HG03575 (cell line): ENCODE measurements around the gene C16orf74.

Source experiments
- ATAC-seq: cut with Tn5 transposase; IDR thresholded peaks from one replicate; pipeline ENCODE4 v1.9.1; 2021; ENCODE audit not compliant: unreplicated experiment, insufficient number of reproducible peaks, low FRiP score; ENCODE audit errors: extremely low read depth

Gene C16orf74

GRCh38 chr16:85750827-85751697 lies at the start of gene C16orf74:
C16orf74 (minus strand) TSS chr16:85751096; CDS start chr16:85735217, 15,879 bp downstream.
- ATAC-seq, result no peak

DNA sequence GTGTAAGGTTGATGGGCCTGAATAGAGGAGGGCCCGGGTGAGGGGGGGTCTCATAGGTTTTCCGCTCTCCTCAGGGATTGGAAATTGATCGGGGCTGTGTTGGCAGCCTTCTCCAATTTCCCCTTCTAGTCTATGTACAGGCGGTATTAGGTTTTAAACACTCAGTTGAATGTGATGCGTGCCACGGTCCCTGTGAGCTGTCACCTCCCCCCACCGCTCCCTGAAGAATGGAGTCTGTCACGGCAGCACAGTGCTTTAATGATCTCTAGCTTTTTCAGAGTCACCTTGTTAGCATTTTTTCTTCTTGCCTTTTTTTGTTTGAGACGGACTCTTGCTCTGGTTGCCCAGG lies 49.4 kb upstream of the C16orf74 start:
- no peak for ATAC-seq

DNA sequence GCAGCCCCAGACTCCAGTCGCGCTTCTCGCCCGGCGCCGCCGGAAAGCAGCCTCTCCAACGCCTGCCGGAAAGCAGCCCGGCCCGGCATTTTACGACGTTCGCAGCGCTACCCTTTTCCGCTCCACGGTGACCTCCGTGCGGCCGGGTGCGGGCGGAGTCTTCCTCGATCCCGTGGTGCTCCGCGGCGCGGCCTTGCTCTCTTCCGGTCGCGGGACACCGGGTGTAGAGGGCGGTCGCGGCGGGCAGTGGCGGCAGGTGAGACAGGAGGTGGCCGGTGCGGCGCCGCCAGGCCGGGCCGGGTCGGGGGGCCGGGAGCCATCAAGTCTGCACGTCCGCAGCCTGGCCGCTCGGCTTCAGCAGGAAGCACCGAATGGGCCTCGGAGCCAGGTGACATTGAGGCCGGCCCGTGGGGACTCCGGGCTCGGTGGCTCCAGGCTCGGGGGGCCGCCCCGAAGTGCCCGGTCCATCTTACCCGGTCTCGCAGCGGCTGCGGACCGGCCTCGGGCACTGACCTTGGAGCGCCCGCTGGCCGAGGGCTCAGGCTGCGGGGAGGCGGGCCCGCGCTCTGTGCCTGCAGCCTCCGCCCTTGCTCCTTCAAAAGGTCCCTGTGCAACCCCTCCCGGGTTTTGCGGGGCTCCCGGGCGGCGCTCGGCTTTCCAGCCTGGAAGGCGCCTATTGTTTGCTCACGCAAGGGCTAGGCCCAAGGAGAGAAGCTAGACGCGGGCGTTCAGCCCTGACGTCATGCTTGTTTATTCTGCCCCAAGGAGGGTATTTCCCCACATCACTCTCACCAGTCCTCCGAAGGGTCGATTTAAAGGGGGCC lies 48.8 kb upstream of the C16orf74 start, which contains the start of the genes COX4I1 and EMC8:
TSS of gene COX4I1 (plus strand) at position 199 of the 824 bp plus-strand sequence. CDS start 1,511 bp downstream, outside the sequence.
TSS of gene EMC8 (minus strand) at position 48 of the 824 bp plus-strand sequence. CDS start 249 bp downstream, outside the sequence.
- peak; percentile 58 for ATAC-seq

- no peak for ATAC-seq
Measured at GRCh38 chr16:85798901-85799496, 48.1 kb upstream of the C16orf74 start.

DNA sequence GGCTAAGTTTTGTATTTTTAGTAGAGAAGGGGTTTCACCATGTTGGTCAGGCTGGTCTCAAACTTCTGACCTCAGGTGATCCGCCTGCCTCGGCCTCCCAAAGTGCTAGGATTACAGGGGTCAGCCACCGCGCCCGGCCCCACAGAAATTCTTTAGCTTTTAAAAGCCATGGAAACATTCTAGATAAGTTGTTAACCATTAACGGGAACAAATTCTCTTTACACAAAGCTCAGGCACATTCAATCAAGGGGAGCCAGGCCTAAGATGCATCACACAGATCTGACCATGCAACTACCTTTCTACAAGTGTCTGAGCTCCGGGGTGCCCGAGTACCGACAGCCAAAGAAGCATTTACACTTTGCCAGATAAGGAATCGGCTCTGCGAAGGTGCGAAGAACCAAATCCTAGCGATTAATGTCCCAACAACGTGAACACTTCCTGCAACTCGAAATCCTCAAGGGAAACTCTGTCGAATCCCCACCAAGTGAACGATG lies 47.4 kb upstream of the C16orf74 start:
- no peak for ATAC-seq

- ATAC-seq, result no peak
Measured at GRCh38 chr16:85796599-85796998, 45.7 kb upstream of the C16orf74 start.

DNA sequence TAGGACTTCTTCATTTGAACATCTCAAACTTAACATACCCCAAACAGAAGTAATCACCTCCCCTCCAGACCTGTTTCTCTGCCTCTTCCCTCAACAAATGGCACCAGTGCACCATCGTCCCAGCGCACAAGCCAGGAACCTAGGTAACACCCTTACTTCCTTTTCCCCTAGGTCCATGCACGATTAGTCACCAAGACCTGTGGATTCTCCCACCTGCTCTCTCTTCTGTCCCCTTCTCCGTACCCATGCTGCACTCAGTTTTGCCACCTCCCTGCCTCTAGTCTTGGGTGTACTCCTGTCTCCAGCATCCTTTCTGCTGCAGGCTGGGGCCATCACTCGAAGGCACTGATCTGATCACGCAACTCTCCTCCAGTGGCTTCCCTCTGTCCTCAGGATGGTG lies 45.3 kb upstream of the C16orf74 start:
- ATAC-seq, result no peak

DNA sequence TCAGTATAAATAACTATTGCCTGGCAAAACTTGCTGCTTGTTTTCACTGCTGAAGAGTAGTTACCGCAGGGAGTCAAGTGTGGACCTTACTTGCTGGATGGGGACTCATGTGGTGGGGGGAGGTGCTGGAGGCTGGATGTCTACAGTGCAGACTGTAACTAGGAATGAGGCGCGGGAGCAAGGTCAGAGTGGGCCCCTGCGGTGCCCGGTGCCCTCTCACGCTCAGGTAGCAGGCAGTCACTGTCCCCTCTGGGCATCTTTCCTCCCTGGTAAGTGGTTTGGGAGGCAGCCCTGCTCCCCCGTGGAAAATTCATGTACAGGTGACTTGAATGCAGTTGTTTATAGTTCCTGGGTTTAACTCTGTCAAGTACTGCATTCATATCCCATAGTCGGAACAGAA lies 43.8 kb upstream of the C16orf74 start:
- no peak for ATAC-seq

GRCh38 chr16:85793662-85794298 lies 42.9 kb upstream of the C16orf74 start:
- no peak for ATAC-seq

DNA sequence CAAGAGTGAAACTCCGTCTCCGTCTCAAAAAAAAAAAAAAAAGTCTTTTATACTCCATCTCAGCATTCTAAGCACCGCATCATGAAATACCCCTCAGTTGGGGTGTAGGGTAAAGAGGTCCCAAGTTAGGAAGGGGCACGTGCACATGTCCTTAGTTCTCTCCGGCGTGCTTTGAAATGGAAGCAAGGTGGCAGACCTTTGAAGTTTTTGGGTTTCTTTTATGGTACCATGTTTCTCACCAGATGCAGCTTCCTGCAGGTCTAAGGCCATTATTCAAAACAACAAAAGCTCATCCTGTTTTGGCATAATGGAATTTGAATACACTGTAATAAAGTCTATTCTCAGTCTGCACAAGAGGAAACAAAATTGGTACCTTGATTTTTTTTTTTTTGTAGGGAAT lies 38.9 kb upstream of the C16orf74 start:
- no peak for ATAC-seq

GRCh38 chr16:85788819-85789218 lies 37.9 kb upstream of the C16orf74 start:
- ATAC-seq, result no peak

DNA sequence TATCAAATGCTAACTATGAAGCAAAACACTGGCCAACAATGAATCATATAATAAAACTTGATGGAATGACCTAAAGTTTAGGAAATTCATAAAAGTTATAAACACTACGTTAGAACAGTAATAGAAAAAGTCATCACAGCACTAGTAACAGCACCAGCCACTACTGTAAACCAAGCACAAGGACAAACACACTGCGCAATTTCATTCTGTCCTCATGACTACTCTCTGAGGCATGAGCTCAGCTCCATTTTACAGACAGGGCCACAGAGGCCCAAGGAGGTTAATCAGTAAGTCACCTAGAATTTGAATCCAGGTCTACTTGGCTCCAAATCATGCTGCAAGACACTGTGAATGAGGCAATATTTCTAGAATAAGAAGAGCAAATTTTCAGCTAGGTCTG lies 35.0 kb upstream of the C16orf74 start:
- no peak for ATAC-seq

GRCh38 chr16:85784813-85785212 lies 33.9 kb upstream of the C16orf74 start:
- no peak for ATAC-seq

DNA sequence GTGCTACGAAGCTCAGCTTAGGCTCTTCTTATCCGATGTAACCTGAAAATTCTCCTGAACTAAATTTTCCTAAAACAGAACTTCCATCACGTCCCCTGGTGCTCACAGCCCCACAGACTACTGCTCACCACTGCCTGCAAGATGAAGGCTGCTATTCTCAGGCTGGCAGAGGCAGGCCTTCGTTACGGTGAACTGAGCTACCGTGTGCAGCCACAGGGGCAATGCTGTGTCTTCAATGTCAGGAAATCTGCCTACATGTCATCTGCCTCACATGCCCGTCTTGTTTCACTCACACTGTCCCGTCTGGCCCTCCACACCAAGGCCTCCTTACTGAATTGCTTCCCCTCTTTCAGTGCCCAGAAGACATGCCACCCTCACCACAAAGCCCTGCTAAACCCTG lies 32.5 kb upstream of the C16orf74 start:
- no peak for ATAC-seq

DNA sequence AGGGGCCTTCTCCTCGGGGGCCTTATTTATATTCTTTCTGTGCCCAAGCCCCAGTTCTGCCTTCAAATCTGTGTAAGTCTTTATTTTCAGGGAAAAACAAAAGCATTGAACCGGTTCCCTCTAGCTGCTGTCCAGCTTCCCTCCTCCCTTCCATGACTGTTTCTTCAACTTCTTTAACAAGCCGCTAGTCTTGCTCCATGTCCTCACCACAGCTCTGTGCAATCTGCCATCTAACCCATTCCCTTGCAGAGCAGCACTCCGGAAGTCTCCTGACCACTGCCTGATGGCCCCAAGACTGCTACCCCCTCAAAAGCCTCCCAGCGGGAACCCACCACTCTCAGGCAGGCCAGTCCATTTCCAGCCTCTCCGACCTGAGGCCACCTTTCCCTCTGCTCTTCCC lies 31.6 kb upstream of the C16orf74 start:
- ATAC-seq, result no peak

DNA sequence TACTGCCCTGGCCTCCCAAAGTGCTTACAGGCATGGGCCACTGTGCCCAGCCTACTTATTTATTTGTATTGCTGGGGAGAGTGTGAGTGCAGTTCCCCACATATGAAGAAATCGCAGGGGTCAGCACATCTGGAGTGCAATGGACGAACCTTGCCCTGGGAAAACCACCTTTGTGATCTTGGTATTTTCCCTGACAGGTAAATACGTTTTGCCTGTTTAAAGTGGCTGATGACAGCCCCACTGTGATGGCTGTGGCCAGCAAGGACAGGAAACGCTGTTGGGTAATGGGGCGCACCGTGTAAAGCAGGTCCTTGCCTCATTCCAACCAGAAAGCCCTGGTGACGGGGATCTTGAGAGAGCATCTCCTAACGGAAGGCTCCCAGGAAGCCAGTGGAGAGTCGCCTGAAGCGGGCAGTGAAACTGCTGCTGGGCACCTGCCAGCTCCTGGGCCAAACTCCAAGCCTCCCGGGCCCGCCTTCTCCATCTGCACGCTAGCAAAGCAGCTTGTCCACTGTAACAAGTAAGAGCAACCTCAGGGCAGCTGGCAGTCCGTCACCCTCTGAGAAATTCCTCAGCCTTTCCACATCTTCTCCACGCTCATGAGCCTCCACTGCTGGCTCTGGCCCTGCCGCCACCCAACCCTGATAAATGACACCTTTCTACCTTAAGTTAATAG lies 30.9 kb upstream of the C16orf74 start:
- ATAC-seq, result no peak

DNA sequence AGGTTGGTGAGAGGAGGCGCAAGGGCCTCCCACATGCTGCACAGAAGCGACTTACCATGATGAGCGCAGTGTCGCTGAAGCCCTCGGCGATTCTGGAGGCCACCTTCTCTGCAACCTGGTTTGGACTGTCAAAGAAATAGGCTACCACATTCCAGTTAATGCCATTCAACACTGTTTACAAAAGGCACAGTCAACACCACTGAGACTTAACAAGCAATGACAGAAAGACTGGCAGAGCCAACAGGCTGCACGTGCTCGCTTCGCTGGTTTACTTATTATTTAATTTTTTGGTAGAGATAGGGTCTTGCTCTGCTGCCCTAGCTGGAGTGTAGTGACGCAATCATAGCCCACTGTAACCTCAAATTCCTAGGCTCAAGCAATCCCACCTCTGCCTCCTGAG lies 30.3 kb upstream of the C16orf74 start:
- ATAC-seq, result no peak

DNA sequence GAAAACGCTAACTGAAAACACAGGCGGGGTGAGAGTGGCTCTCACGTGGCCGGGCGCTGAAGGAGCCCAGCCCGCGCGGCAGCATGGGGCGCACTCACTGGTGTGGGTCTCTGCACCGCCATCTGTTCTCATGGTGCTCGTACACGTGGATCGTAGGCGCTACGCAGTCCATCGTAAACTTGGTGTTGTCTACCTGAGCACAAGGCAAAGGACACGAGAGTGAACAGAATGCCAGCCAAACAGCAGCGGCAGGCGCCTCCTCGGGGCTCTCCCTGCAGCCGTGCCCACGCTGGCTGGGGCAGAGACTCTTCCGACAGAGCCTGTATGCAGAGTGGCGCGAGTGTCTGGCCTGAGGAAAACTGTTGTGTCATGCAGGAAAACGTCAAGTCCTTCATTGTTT lies 29.4 kb upstream of the C16orf74 start:
- ATAC-seq, result no peak
